ENCODE results near the gene UBC.

- TF ChIP-seq CTCF (IDR thresholded peaks at IDR 0.05) (no peak), EZH2 (IDR thresholded peaks at IDR 0.05; ENCODE audit: borderline replicate concordance, insufficient read depth, low read depth, low read length, poor library complexity, severe bottlenecking) (no peak)
These were observed 13.9 kb upstream of the UBC start for GRCh38 chr12:124928095-124928911.
